NOMO-1 (cell line): ENCODE measurements around the gene CELSR1.
A peak's percentile ranks its signal among the peaks of the same experiment; 100 is the strongest.
"Not testable (repeated sequence)": the region's sequence is repeated elsewhere in the genome, so short reads cannot be mapped to it uniquely, and the experiment has no call there.

Source experiments
- DNase-seq, 2 experiments: peaks; one replicate each; lab custom pipeline; 2025; ENCODE audit not compliant: unreplicated experiment in 2 of 2; lab: John Stamatoyannopoulos, UW

Gene CELSR1

DNA sequence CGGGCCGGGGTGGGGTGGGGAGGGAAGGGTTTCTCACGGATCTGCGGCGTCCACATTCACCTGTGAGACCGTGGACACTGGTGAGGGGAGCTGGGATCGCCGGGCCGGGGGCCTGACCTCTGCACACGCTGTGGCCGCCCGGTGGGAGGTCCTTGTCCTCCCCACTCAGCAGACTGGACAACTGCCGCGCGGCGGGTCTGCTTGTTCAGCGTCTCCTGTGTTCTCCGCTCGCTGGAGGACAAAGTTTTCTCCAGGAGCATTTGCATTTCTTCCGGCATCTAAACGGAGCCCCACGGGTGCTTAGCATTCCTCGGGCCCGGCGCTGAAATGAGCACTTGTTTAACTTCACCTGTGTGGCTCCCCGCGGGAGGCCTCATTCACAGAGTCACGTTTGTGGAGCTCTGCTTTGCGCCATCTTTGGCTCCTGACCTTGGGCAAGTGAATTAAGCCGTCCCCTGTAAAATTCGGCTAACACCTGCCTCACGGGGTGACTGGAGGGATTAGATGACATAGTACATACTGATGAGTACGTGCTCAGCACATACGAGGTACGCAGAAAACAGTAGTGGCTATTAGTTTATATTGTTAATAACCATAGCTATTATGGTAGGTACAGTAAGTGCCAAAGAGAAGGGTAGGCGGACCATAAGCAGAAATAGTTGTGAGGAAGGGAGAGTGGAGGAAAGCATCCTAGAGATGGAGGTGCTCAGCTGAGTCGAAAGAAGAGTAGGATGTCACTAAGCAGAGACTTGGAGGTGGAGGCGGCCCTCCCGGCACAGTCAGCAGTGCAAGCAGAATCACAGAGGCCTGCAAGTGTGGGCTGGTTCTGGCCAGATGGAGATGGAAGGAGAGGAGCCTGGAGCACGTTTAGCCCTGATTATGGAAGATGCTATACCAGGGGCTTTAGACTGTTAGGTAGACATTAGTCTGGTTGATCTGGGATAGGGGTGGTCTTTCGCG lies 201.0 kb downstream of the CELSR1 start:
- DNase-seq, result no peak

GRCh38 chr22:46335201-46336118 lies 202.0 kb downstream of the CELSR1 start, which contains the start of gene TRMU:
Gene TRMU (plus strand): TSS chr22:46335714. CDS start chr22:46335765, 51 bp downstream.
- DNase-seq, result peak; percentile 76 to 89

GRCh38 chr22:46331496-46331895 lies 205.9 kb downstream of the CELSR1 start:
- no peak for DNase-seq

DNA sequence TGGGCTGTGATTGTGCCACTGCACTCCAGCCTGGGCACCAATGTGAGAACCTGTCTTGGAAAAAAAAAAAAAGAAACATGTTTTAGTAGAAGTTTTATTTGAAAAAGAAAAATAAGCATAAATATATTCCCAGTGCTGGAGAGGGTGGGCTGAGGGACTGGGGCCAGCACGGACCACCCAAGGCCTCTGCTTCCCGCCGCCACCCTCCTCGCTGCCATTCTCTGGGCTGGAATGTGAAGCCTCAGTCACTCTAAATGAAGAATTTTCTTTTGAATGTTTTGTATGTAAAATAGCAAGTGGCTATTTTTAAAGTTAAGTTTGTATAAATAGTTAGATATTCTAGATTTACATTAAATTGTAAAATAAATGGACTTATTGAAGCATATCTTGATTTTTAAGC lies 207.0 kb downstream of the CELSR1 start:
- DNase-seq, result no peak

DNA sequence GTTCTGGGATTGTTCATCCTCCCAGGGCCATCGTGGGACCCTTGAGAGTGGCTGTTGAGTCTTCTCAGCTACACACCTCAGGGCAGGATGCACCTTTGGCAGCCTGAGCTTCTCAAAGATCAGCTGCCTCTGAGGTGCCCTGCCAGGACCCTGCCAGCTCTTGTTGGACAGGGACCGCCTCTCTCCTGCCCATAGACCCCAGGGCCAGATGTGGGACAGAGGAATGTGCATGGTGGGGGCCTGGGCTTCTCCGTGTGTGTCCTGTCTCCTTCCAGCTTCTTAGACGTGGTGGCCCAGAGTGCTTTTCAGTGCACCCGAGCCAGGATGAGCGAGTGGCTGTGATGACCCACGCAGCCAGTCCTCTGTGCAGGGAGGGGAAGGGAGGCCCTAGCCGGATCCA lies 207.8 kb downstream of the CELSR1 start:
- DNase-seq, result no peak

DNA sequence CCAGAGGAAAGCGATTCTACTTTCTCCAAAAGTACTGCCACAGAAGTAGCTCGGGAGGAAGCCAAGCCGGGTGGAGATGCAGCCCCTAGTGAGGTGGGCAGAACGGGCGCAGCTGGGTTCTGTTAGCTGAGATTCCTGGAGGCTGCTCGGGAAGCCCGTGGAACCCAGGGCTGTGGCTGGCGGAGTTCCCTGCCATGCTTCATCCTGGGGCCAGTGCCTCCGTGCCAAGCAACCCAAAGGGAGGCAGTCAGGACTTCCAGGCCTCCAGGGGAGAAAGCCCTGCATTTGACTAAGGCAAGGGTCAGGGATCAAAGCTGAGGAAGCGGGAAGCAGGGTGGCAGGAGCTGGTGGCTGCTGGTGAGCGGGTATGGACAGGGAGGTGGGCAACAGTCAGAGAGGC lies 208.6 kb downstream of the CELSR1 start:
- DNase-seq, result no peak

DNA sequence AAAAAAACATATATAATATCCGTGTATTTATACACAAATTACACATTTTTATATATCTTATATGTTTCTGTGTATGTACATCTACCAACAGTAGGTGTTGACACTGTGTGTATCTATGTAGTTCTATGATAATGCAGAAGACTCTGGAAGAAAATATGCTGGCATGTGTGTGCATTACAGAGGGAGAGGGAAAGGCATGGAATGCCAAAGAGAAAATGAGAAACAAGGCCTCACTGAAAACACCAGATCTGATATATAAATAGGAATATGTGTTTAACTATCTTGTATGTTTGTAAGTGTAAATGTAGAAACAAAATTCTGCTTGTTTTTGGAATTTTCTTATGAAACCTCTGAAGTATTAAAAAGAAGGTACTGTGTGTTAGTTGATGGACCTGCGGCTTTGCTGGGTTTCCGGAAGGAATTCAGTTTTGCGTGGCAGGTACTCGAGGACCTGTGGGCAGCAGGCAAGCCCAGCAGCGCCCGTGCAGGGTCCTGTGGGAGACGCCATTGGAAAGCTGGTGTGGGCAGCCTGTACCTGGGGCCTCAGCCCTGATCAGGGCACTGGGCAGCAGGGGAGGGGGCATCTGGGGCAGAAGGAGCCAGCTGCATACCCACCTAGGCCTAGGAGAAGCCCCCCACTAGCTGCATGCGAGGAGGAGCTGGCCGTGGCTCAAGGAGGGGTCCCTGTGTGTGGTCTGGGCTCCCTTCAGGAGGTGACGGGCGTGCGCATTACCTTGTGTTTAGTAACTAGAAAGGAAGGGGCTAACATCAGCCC lies 209.5 kb downstream of the CELSR1 start:
- no peak for DNase-seq

DNA sequence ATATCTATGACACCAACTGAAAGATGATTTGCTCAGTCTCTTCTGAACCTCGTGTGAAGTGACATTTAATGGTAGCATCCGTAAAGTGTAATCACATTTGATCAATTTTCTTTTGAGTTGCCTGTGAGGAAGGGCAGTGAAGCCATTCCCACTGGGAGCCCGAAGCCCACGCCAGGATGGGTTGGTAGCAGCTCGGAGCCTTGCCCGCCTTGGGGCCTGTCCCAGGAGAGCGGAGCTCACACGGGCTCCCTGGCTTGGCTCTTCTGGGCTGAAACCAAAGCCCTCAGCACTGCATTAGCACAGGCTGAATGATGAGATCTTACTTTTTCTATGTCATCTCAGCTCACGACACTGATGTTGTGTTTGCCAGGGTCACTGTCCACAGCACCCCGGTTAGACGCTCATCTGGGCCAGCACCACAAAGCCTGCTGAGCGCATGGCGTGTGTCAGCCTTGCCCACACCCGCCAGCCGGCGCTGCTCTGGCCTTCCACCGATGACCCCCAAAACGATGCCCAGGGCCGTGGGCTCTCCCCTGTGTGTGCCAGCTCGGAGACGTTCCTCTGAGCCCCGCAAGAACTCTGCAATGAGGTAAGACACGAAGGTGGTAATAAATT lies 211.2 kb downstream of the CELSR1 start:
- DNase-seq, result no peak

GRCh38 chr22:46323162-46323561 lies 214.3 kb downstream of the CELSR1 start:
- DNase-seq, result no peak

DNA sequence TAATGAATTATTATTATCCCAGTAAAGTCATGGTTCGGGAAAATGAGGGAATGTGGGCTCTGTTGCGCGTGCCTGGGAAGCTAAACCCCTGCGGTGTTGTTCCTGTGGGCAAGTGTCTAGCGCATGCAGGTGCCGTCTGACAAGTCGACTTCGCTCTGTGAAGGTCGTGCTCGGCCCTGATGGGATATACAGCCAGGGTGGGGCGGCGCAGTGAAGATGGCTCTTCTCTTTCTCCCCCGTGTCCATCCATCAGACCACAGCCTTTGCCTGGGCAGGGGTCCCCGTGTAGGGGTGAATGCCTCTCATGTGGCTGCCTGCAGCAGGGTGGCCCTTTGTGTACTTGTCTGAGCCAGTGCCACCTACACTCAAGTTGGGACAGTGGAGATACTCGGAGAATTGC lies 214.7 kb downstream of the CELSR1 start:
- no peak for DNase-seq

GRCh38 chr22:46320716-46321386 lies 216.6 kb downstream of the CELSR1 start:
- DNase-seq, result no peak

- DNase-seq, result no peak
Observed at GRCh38 chr22:46320166-46320710, 217.2 kb downstream of the CELSR1 start.

- DNase-seq, result no peak
Observed at GRCh38 chr22:46319319-46319718, 218.1 kb downstream of the CELSR1 start.

GRCh38 chr22:46318576-46318975 lies 218.8 kb downstream of the CELSR1 start:
- DNase-seq, result no peak

GRCh38 chr22:46317646-46318045 lies 219.8 kb downstream of the CELSR1 start:
- no peak for DNase-seq

DNA sequence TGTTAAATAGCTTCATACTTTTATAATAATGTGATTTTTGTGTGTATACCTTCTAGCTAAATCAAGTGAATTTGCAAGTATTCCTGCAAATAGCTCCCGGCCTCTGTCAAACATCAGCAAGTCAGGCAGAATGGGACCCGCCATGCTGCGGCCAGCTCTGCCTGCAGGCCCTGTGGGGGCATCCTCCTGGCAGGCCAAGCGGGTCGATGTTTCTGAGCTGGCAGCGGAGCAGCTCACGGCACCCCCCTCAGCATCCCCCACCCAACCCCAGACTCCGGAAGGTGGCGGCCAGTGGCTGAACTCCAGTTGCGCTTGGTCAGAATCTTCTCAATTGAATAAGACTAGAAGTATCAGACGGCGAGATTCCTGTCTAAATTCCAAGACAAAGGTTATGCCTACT lies 221.4 kb downstream of the CELSR1 start:
- DNase-seq, result no peak

GRCh38 chr22:46312848-46313247 lies 224.6 kb downstream of the CELSR1 start:
- DNase-seq, result not testable (repeated sequence)

GRCh38 chr22:46312056-46312455 lies 225.4 kb downstream of the CELSR1 start:
- no peak for DNase-seq
